B cell (primary cell): ENCODE data around the gene NSUN5. TPM values are rescaled to one million over a fixed set of nuclear protein-coding genes. Genes with fewer than 3 reads are reported as not detected.
"Not testable (repeated sequence)": the region's sequence is repeated elsewhere in the genome, so short reads cannot be mapped to it uniquely, and the experiment has no call there.

Experiments used
- ATAC-seq: fragments of 200-7000 bp; cut with Tn5 transposase; one replicate; pipeline ENCODE4 v1.10.0; 2021; ENCODE audit warnings: low read depth, mild to moderate bottlenecking, moderate number of reproducible peaks, moderate library complexity
- CTCF ChIA-PET: fragments of 350-600 bp; sonication (Branson Sonifier 250); formaldehyde crosslinking; loops from one replicate; lab custom pipeline; 2021; ENCODE audit warnings: antibody characterized with exemption, inconsistent platforms; lab: Charles Lee
- POLR2A ChIA-PET: fragments of 350-600 bp; sonication (Branson Sonifier 250); formaldehyde crosslinking; loops from one replicate; lab custom pipeline; 2021; ENCODE audit warnings: antibody characterized with exemption; lab: Charles Lee
- DNase-seq: peaks from one replicate; pipeline ENCODE4 v3.0.0; 2013
- H2AFZ ChIP-seq: 2 replicates; pipeline ENCODE4 v1.6.1; 2012; ENCODE audit warnings: mild to moderate bottlenecking, low read depth, low read length; ENCODE audit not compliant: insufficient read depth, poor library complexity, severe bottlenecking
- H3K27ac ChIP-seq, 2 donors: 1 replicate in 1 of 2; 2 replicates in 1 of 2; pipeline ENCODE4 v1.5.1; 2012 to 2013; ENCODE audit warnings: low read length in 2 of 2, mild to moderate bottlenecking in 2 of 2, moderate library complexity in 1 of 2
- H3K27me3 ChIP-seq, 4 experiments: fragments of 200-600 bp in 1 of 4; sonication (generic) in 1 of 4; replicated peaks in 1 of 4; 1 replicate in 2 of 4; 2 replicates in 2 of 4; pipeline versions ENCODE4 v1.6.1 to v1.7.0; 2013 to 2016; ENCODE audit warnings: low read length in 3 of 4, mild to moderate bottlenecking in 2 of 4, mixed read lengths in 1 of 4, moderate library complexity in 1 of 4; ENCODE audit not compliant: insufficient read depth in 4 of 4, control insufficient read depth in 3 of 4; ENCODE audit errors: control extremely low read depth in 1 of 4
- H3K36me3 ChIP-seq, 2 experiments: replicated peaks in 1 of 2; 1 replicate in 1 of 2; 2 replicates in 1 of 2; pipeline versions ENCODE4 v1.6.1 to v1.7.1; 2013; ENCODE audit warnings: low read length in 1 of 2; ENCODE audit not compliant: insufficient read depth in 2 of 2, control insufficient read depth in 1 of 2; ENCODE audit errors: control extremely low read depth in 1 of 2, extremely low read depth in 1 of 2
- H3K4me1 ChIP-seq, 2 donors: fragments of 200-600 bp in 1 of 2; sonication (generic) in 1 of 2; 1 replicate in 1 of 2; 2 replicates in 1 of 2; pipeline versions ENCODE4 v1.5.1 to v1.6.1; 2013 to 2017; ENCODE audit warnings: low read length in 2 of 2; ENCODE audit not compliant: control insufficient read depth in 2 of 2, insufficient read depth in 2 of 2
- H3K4me2 ChIP-seq: replicated peaks from 2 replicates; pipeline ENCODE3; 2012; ENCODE audit warnings: mild to moderate bottlenecking, low read depth, low read length; ENCODE audit not compliant: poor library complexity, severe bottlenecking
- H3K4me3 ChIP-seq, 5 experiments: fragments of 200-600 bp in 1 of 5; sonication (generic) in 1 of 5; 1 replicate in 3 of 5; 2 replicates in 2 of 5; pipeline versions ENCODE4 v1.5.1 to v1.7.0; 2011 to 2016; ENCODE audit warnings: low read length in 4 of 5, mild to moderate bottlenecking in 4 of 5, low read depth in 2 of 5, control low read depth in 1 of 5, moderate library complexity in 1 of 5; ENCODE audit not compliant: insufficient read depth in 1 of 5; ENCODE audit errors: control extremely low read depth in 1 of 5, extremely low read depth in 1 of 5
- H3K79me2 ChIP-seq: fragments of 200-600 bp; sonication (generic); one replicate; pipeline ENCODE4 v1.6.0; 2016; ENCODE audit warnings: low read length; ENCODE audit not compliant: control insufficient read depth, insufficient read depth
- H3K9ac ChIP-seq: fragments of 200-600 bp; sonication (generic); 2 replicates; pipeline ENCODE4 v1.6.1; 2017; ENCODE audit warnings: mild to moderate bottlenecking, low read length, moderate library complexity
- H3K9me3 ChIP-seq, 3 donors: one replicate each; pipeline versions ENCODE4 v1.6.1 to v1.7.1; 2013; ENCODE audit warnings: low read length in 2 of 3; ENCODE audit not compliant: control insufficient read depth in 2 of 3, insufficient read depth in 1 of 3; ENCODE audit errors: control extremely low read depth in 1 of 3
- H4K20me1 ChIP-seq: 2 replicates; pipeline ENCODE4 v1.6.0; 2012; ENCODE audit warnings: mild to moderate bottlenecking, low read length; ENCODE audit not compliant: insufficient read depth, control insufficient read depth, poor library complexity, severe bottlenecking
- H3K27ac Mint-ChIP-seq: one replicate; pipeline ENCODE4 v1.8.0; 2021; ENCODE audit warnings: mixed read lengths
- H3K27me3 Mint-ChIP-seq: one replicate; pipeline ENCODE4 v1.8.0; 2021; ENCODE audit warnings: mixed read lengths
- H3K4me1 Mint-ChIP-seq: one replicate; pipeline ENCODE4 v1.8.0; 2021; ENCODE audit warnings: mixed read lengths
- H3K4me3 Mint-ChIP-seq: one replicate; pipeline ENCODE4 v1.8.0; 2021; ENCODE audit warnings: mixed read lengths
- H3K9me3 Mint-ChIP-seq: one replicate; pipeline ENCODE4 v1.8.0; 2022; ENCODE audit warnings: mixed read lengths; ENCODE audit not compliant: insufficient read depth
- CTCF ChIP-seq: fragments of 200-600 bp; IDR thresholded peaks from one replicate; pipeline ENCODE4 v1.8.0; 2022; ENCODE audit warnings: antibody characterized with exemption, mild to moderate bottlenecking
- WGBS: methylation state at CpG from one replicate; pipeline ENCODE4 v1.1.5; 2013; ENCODE audit warnings: missing lambda C conversion rate; ENCODE audit not compliant: insufficient coverage; 5-methylcytosine and 5-hydroxymethylcytosine counted together
- intact Hi-C: fragments of 100-400 bp; cut with micrococcal nuclease; formaldehyde crosslinking; loops from one replicate; pipeline ENCODE4 v1.10.0; 2022
- polyA plus RNA-seq: library from polyadenylated mRNA; depleted of rRNA; stranded (reverse); fragments of >200 nt; gene quantifications from 2 replicates; pipeline ENCODE4 v1.2.3, GENCODE V29; 2012
- total RNA-seq, 2 donors: library from RNA; stranded (reverse); fragments of 120-200 nt in 1 of 2; gene quantifications; 1 replicate in 1 of 2; 2 replicates in 1 of 2; pipeline versions ENCODE4 v1.2.3 to v1.2.4, GENCODE V29; 2013 to 2022

The NSUN5 gene
- total and polyA plus RNA-seq, 2 donors (not counting 1 experiment from before 2014, with no cell fraction given), result 67.1 to 98.0 TPM

GRCh38 chr7:73325424-73325823 lies 16.8 kb upstream of the NSUN5 start:
- intact Hi-C loops, result loop anchor here (2.0 kb wide), 1 partner anchor 125 kb away; no protein-coding TSS in a partner anchor
- H3K36me3 ChIP-seq, POLR2A ChIA-PET, H3K9me3 Mint-ChIP-seq, H3K79me2 ChIP-seq, H3K27me3 ChIP-seq, H3K4me2 ChIP-seq, H3K27ac ChIP-seq, H3K4me3 Mint-ChIP-seq, H4K20me1 ChIP-seq, DNase-seq, H3K9ac ChIP-seq, H2AFZ ChIP-seq, H3K9me3 ChIP-seq, ATAC-seq, H3K4me1 Mint-ChIP-seq, H3K27me3 Mint-ChIP-seq, H3K4me3 ChIP-seq: not testable (repeated sequence)
- H3K27ac Mint-ChIP-seq, result peak overlapping the region; percentile 41
- peaks cover 11 to 14% of the 10 kb centered on the region in 2 donors for H3K4me1 ChIP-seq
- CTCF ChIA-PET, result interaction anchor here (1.0 kb wide), 1 partner anchor 126 kb away, joined by 3 read pairs; no protein-coding TSS in a partner anchor
- WGBS, result 94% methylated on average over 3 of the region's 6 CpGs

GRCh38 chr7:73324081-73324845 lies 15.6 kb upstream of the NSUN5 start:
- ChIA-PET CTCF (interaction anchor here (1.0 to 1.4 kb wide), 4 partner anchors 9 to 130 kb away, joined by 3 to 9 read pairs (median 4); no protein-coding TSS in a partner anchor), POLR2A (interaction anchor here (0.5 kb wide), 1 partner anchor 203 kb away, joined by 3 read pairs; no protein-coding TSS in a partner anchor)
- H3K36me3 ChIP-seq, H3K9me3 ChIP-seq, H3K9me3 Mint-ChIP-seq, H3K27ac ChIP-seq, H3K4me1 Mint-ChIP-seq, H4K20me1 ChIP-seq, H3K79me2 ChIP-seq, H3K27me3 ChIP-seq, H3K27me3 Mint-ChIP-seq: not testable (repeated sequence)
- peak overlapping the region; percentile 82 for H3K4me2 ChIP-seq
- peak; percentile 65 for TF ChIP-seq CTCF
- ATAC-seq, result peak; percentile 81
- Mint-ChIP-seq H3K4me3 (peak overlapping the region; percentile 79), H3K27ac (peak overlapping the region; percentile 46)
- intact Hi-C loops, result loop anchor here (2.0 kb wide), 1 partner anchor 127 kb away; no protein-coding TSS in a partner anchor
- 15% methylated on average over 23 of the region's 31 CpGs for WGBS
- peak overlapping the region; percentile 76 for H2AFZ ChIP-seq
- peaks cover 11 to 14% of the 10 kb centered on the region in 2 donors for H3K4me1 ChIP-seq
- H3K4me3 ChIP-seq, result peak overlapping the region; percentile 21 to 67 (median 46)
- peak overlapping the region; percentile 60 for H3K9ac ChIP-seq
- peak; percentile 62 for DNase-seq

GRCh38 chr7:73323434-73324080 lies 14.9 kb upstream of the NSUN5 start:
- H3K4me3 Mint-ChIP-seq, result peak overlapping the region; percentile 79
- not testable (repeated sequence) for H3K36me3 ChIP-seq, H3K4me1 Mint-ChIP-seq, H3K79me2 ChIP-seq, H3K9me3 ChIP-seq, H3K27ac ChIP-seq, DNase-seq, H3K27me3 Mint-ChIP-seq, H4K20me1 ChIP-seq, ATAC-seq, H3K27me3 ChIP-seq, H3K9me3 Mint-ChIP-seq
- 69% methylated on average over 2 of the region's 5 CpGs for WGBS
- intact Hi-C loops, result loop anchor here (2.0 kb wide), 1 partner anchor 127 kb away; no protein-coding TSS in a partner anchor
- ChIA-PET POLR2A (interaction anchor here (0.5 kb wide), 1 partner anchor 204 kb away, joined by 3 read pairs; no protein-coding TSS in a partner anchor), CTCF (interaction anchor here (1.0 to 1.4 kb wide), 4 partner anchors 9 to 130 kb away, joined by 3 to 9 read pairs (median 4); no protein-coding TSS in a partner anchor)
- H3K4me1 ChIP-seq, result peaks cover 11 to 14% of the 10 kb centered on the region in 2 donors
- peak overlapping the region; percentile 76 for H2AFZ ChIP-seq
- H3K4me3 ChIP-seq, result peak overlapping the region in 4 of 5 experiments; percentile 25 to 67 (median 48)
- peak overlapping the region; percentile 82 for H3K4me2 ChIP-seq
- peak overlapping the region; percentile 46 for H3K27ac Mint-ChIP-seq
- peak overlapping the region; percentile 60 for H3K9ac ChIP-seq
